Uterus (tissue), 4 donors: ENCODE data around the gene PCP4L1. TPM values are rescaled to one million over a fixed set of nuclear protein-coding genes. Genes with fewer than 3 reads are reported as not detected.

Source experiments
- DNase-seq, 2 donors: peaks; one replicate each; pipeline ENCODE4 v3.0.0-alpha.2; 2019 to 2020
- H3K27ac ChIP-seq, 2 donors: fragments of 200-600 bp; sonication (generic); 1 replicate in 1 of 2; 2 replicates in 1 of 2; pipeline ENCODE4 v1.5.1; 2016 to 2018
- H3K27me3 ChIP-seq, 2 donors: fragments of 200-600 bp; sonication (generic); one replicate each; pipeline ENCODE4 v1.5.1; 2018 to 2019; ENCODE audit warnings: control low read depth in 1 of 2
- H3K36me3 ChIP-seq, 2 donors: fragments of 200-600 bp; sonication (generic); one replicate each; pipeline ENCODE4 v1.5.1; 2019; ENCODE audit warnings: control low read depth in 1 of 2
- H3K4me1 ChIP-seq, 2 donors: fragments of 200-600 bp; sonication (generic); one replicate each; pipeline ENCODE4 v1.5.1; 2018 to 2019; ENCODE audit warnings: control low read depth in 1 of 2
- H3K4me3 ChIP-seq, 2 donors: fragments of 200-600 bp; sonication (generic); 1 replicate in 1 of 2; 2 replicates in 1 of 2; pipeline ENCODE4 v1.5.1; 2018 to 2019; ENCODE audit warnings: mild to moderate bottlenecking in 1 of 2
- H3K9me3 ChIP-seq, 2 donors: fragments of 200-600 bp; sonication (generic); one replicate each; pipeline ENCODE4 v1.5.1; 2019; ENCODE audit warnings: control low read depth in 1 of 2
- POLR2A ChIP-seq, 2 donors: fragments of 450-650 bp; IDR thresholded peaks; one replicate each; pipeline ENCODE4 v1.6.1; 2016; ENCODE audit warnings: antibody characterized with exemption in 2 of 2, mild to moderate bottlenecking in 1 of 2, moderate library complexity in 1 of 2
- intact Hi-C: fragments of 100-400 bp; cut with DNase I; formaldehyde crosslinking; loops from one replicate; pipeline ENCODE4 v1.15.1; 2023; ENCODE audit warnings: low total_unique reads
- total RNA-seq, 4 donors: library from RNA; depleted of rRNA in 3 of 4; stranded (reverse); fragments of >200 nt in 3 of 4; gene quantifications; one replicate each; pipeline versions ENCODE4 v1.1.0 to v1.2.4, GENCODE V29; 2014 to 2023
- TF ChIP-seq, protein P1 (sequence below), 4 experiments: fragments of 200-600 bp in 2 of 4; fragments of 450-650 bp in 2 of 4; sonication (generic) in 2 of 4; IDR thresholded peaks; one replicate each; pipeline ENCODE4 v1.5.1; 2016 to 2019; ENCODE audit warnings: antibody characterized with exemption in 4 of 4, mild to moderate bottlenecking in 2 of 4, moderate library complexity in 1 of 4
- donor health status: DM: yes; HTN: yes; CAD: no.

PCP4L1 gene
- total RNA-seq, 4 donors from 2014 or later: 0.77 to 3.1 (median 1.9) TPM; not detected in 1

DNA sequence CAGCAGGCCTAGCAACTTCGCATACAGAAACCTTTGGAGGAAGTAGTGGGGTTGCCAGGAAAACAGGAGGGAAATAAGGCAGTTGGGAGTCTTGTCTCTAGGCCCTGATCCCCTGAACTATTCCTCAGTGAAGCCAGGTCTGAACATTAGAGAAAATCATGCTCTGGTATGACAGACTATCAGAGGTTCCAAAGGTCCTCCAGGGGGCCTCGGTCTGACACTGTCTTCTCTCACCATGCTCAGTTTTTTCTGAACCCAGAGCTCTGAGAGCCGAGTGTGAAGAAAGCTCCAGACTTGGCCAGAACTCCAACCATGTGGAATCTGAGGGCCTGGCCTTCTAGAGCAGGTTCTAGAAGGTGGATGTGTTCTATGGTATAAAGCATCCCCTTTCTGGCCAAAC, 28.6 kb upstream of the PCP4L1 start:
- no peak overlapping the region for H3K27ac ChIP-seq
- intact Hi-C loops: no loop called here
- peaks cover 2 to 8% of the 10 kb centered on the region in 2 donors for H3K4me1 ChIP-seq
- H3K36me3 ChIP-seq: no peaks in the 10 kb centered on the region
- no peaks in the 10 kb centered on the region for H3K9me3 ChIP-seq
- H3K27me3 ChIP-seq: no peaks in the 10 kb centered on the region
- no peak for TF ChIP-seq POLR2A (IDR thresholded peaks at IDR 0.05)
- TF ChIP-seq, protein P1, sequence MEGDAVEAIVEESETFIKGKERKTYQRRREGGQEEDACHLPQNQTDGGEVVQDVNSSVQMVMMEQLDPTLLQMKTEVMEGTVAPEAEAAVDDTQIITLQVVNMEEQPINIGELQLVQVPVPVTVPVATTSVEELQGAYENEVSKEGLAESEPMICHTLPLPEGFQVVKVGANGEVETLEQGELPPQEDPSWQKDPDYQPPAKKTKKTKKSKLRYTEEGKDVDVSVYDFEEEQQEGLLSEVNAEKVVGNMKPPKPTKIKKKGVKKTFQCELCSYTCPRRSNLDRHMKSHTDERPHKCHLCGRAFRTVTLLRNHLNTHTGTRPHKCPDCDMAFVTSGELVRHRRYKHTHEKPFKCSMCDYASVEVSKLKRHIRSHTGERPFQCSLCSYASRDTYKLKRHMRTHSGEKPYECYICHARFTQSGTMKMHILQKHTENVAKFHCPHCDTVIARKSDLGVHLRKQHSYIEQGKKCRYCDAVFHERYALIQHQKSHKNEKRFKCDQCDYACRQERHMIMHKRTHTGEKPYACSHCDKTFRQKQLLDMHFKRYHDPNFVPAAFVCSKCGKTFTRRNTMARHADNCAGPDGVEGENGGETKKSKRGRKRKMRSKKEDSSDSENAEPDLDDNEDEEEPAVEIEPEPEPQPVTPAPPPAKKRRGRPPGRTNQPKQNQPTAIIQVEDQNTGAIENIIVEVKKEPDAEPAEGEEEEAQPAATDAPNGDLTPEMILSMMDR (IDR thresholded peaks at IDR 0.05): no peak
- H3K4me3 ChIP-seq: no peak overlapping the region
- DNase-seq: no peak

DNA sequence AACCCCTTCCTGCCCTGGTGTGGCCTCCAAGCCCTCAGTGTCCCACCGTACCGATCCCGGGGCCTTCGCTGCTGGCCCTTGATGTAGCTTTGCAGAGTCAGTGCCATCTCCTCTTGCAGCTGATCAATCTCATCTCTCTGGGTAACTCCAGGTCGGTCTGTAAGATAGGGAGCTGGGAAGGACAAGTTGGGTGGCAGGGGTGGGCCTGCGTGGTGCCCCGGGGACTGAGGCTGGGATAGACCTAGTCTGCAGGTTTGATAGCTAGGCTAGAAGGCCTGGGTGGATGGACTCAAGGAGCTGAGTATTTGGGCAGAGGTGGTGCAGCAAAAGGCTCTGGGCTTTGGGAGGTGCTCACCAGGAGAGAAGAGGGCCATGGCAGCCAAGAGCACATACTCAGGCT, 27.8 kb upstream of the PCP4L1 start:
- H3K27me3 ChIP-seq: no peaks in the 10 kb centered on the region
- H3K36me3 ChIP-seq: no peaks in the 10 kb centered on the region
- H3K4me1 ChIP-seq: peaks cover 2 to 8% of the 10 kb centered on the region in 2 donors
- intact Hi-C loops: no loop called here
- no peak for TF ChIP-seq POLR2A (IDR thresholded peaks at IDR 0.05)
- TF ChIP-seq, protein P1 (IDR thresholded peaks at IDR 0.05): no peak
- no peak for DNase-seq
- no peak overlapping the region for H3K4me3 ChIP-seq
- H3K9me3 ChIP-seq: no peaks in the 10 kb centered on the region
- no peak overlapping the region for H3K27ac ChIP-seq

DNA sequence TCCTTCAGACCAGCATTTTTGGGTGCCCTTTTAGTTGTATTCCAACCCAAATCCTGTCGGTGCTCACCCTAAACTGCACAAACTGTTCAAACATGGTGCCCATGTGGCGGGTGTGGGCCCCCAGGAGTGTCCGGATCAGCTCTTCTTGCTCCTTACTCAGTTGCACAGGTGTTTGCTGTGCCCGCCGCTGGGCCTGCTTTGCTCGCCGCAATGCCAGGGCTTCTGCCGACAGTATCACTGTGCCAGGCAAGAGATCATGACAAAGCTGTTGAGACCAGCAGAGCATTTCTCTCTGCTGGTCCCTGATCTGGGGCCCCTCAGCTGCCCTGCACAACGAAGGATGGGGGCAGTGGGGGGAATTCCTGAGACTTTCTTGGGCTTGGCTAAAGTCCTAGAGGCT, 25.4 kb upstream of the PCP4L1 start:
- Histone ChIP-seq H3K4me3 (no peak overlapping the region), H3K27ac (no peak overlapping the region), H3K9me3 (no peaks in the 10 kb centered on the region), H3K27me3 (no peaks in the 10 kb centered on the region), H3K36me3 (no peaks in the 10 kb centered on the region), H3K4me1 (no peaks in the 10 kb centered on the region)
- intact Hi-C loops: no loop called here
- no peak for DNase-seq
- TF ChIP-seq POLR2A (IDR thresholded peaks at IDR 0.05): no peak
- TF ChIP-seq, protein P1 (IDR thresholded peaks at IDR 0.05): no peak

DNA sequence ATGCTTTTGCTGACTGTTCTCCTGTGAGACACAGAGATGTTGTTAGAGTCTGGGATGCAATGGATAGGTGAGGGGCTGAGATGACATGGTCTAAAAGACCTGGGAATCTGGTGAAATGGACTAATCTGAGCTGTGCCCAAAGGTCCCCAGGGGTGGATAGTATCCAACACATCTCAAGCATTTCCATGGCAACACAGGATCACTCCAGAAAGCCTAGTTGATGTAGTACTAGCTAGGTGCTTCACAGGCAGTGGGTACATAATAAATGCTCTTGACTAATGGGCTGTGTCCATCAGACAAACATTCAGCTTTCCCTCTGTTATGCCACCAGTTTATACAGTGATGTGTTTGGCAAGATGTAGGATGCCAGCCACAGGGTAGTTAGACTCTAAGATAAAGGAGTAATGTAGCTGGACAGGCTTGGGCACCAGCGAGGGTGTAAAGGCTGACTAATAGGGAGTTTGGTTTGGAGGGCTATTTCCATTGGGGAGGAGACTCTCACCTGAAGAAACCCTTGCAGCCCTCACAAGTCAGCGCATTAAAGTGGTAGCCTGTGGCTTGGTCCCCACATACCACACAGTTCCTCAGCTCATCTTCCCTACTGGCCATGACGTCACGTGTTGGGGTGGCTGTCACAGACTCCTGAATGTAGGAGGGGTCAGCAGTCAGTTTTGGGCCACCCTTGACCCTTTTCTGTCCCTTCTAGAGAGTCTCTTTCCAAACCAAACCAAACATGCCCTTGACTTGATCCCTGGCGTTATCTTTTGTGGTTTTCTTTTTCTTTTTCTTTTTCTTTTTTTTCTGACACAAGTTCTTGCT, 22.4 kb upstream of the PCP4L1 start:
- Histone ChIP-seq H3K27me3 (no peaks in the 10 kb centered on the region), H3K9me3 (no peaks in the 10 kb centered on the region), H3K4me3 (no peak overlapping the region), H3K27ac (no peak overlapping the region), H3K4me1 (no peaks in the 10 kb centered on the region), H3K36me3 (no peaks in the 10 kb centered on the region)
- DNase-seq: no peak
- intact Hi-C loops: no loop called here
- TF ChIP-seq, protein P1 (IDR thresholded peaks at IDR 0.05): no peak
- no peak for TF ChIP-seq POLR2A (IDR thresholded peaks at IDR 0.05)

DNA sequence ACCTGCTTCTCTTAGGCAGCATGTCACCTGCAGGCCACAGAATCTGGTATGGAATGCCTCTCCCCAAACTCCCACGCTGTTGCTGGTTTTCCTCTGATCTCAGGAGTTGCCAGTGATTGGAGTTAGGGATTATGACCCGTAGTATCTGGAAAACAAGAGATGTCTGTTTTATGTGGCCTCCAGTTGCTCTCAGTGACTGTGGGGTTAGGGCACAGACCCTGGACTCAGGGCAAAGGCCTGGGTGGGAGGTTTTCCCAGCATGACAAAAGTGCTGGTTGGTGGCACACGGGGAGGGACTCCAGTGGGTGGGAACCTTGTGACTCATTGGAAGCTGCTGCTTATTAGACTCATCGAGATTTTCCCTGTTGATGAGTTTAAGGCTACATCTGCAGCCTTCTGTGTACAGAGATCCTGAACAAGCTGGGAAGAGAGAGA, 20.5 kb upstream of the PCP4L1 start, which contains the start of gene NR1I3:
TSS of gene NR1I3 (minus strand) at position 165 of the 435 bp plus-strand sequence. CDS start 1,638 bp downstream, outside the sequence.
- Histone ChIP-seq H3K36me3 (no peaks in the 10 kb centered on the region), H3K9me3 (no peaks in the 10 kb centered on the region), H3K4me1 (no peaks in the 10 kb centered on the region), H3K27ac (no peak within 1 kb of the TSS), H3K4me3 (no peak within 1 kb of the TSS), H3K27me3 (no peaks in the 10 kb centered on the region)
- TF ChIP-seq POLR2A (IDR thresholded peaks at IDR 0.05): no peak
- TF ChIP-seq, protein P1 (IDR thresholded peaks at IDR 0.05): no peak
- intact Hi-C loops: no loop called here
- DNase-seq: no peak
